ENCODE measurements around the gene MYBPH.

MYBPH gene

DNA sequence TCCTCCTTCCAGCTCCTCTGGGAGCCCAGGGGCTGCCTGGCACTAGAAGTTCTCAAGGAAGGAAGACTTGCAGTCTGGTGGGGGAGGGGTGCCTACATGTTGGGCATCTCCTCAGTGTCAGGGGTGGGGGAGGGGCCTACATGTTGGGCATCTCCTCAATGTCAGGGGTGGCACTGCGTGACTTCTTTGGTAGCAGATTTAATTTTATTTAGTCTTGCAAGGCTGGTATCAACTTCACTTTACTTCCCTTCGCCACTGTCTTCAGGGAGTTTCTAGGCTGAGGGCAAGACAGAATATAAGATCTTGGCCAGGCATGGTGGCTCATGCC is 29.6 kb downstream of the MYBPH start:
- no peak for FAIRE-seq

DNA sequence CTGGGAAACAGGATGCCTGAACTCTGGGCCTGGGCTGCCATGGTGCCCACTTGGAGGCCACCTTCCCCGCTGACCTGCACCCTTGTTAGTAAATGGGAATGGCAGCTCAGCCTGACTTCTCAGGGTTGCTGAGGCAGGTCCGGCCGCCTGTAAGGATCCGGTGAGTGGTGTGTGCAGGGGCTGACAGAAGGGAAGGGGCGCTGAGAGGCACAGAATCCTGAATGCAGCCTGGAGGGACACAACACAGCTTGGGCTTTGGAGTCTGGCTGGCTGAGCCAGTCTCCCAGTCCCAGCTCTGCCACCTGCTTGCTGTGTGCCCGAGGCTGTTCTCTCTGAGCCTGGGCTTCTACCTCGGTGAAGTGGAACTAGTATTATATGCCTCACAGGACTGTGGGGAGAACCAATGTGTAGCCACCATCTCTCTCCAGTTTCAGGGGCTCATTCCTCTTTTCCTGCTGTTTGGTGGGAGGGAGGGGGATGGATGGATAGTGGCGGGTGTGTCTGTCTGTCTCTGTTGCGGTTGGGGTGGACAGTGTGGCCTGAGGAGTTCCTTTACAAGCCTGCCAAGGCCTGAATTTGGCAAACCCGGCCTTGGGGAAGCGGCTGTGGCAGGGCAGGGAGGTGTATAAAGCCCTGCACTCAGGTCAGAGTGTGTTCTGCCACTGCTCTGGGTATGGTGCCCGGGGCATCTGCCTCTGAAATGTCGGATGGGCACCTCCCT is 30.1 kb downstream of the MYBPH start:
- no peak for FAIRE-seq

DNA sequence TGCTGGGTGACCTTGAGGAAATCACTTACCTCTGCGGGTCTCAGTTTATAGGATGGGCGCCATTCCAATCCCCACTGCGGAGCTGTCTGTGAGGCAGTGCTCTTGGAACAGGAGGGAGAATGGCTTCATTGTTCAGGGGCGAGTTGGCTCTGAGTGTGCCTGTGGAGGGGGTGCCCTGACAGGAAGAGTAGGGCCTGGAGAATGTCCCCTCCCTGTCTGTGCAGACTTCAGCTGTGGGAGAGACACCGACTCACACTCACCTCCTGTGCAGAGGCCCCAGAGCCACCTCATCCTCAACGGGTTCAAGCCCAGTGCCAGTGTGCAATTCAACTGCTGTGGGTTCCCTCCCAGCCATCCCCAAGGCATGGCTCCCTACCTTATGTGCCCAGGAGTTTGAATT is 31.0 kb downstream of the MYBPH start:
- FAIRE-seq, result no peak

DNA sequence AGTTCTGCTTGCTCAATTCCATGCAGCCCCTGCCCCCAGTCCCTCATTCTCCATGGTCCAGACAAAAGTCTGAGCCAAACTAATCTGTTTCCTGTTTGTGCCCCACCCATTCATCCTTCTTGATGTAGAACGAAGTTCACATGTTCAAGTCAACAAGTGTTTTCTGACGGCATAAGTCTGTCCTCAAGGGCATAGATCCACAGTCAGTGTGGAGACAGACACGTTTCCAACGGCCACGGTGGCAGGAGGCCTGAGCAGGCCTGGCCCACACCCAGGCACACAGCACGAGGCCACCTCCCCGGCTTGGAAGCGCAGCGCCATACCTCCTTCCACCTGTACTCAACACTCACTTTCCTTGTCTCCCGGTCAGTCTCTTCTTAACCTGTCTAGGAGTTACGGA is 32.0 kb downstream of the MYBPH start:
- FAIRE-seq, result no peak

DNA sequence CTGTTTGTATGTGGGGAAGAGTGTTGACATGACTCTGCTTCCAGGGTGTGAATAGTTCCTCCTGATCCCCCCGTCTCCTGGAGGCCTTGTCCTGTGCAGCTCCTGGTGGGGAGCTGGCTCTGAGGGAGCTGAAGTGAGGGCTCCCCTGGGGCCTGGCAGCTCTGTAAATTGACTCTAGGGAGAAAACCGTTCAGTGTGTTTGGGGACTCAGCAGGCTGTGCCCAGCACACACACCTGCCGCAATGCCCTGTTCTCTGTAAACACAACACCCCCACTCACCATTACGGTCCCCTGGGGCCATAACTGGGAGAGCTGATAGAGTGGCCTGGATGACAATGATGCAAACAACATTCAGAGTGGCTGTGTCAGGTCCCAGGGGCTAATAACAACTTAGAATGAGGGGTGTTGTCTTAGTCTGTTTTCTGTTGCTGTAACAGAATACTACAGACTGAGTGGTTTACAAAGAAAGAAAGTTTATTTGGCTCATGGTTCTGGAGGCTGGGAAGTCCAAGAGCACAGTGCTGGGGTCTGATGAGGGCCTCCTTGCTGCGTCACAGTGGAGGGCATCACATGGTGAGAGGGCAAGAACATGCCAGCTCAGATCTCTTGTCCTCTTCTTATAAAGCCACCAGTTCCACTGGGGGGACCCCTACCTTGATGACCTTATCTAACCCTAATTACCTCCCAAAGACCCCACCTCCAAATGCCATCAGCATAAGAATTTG is 32.8 kb downstream of the MYBPH start:
- no peak for FAIRE-seq

DNA sequence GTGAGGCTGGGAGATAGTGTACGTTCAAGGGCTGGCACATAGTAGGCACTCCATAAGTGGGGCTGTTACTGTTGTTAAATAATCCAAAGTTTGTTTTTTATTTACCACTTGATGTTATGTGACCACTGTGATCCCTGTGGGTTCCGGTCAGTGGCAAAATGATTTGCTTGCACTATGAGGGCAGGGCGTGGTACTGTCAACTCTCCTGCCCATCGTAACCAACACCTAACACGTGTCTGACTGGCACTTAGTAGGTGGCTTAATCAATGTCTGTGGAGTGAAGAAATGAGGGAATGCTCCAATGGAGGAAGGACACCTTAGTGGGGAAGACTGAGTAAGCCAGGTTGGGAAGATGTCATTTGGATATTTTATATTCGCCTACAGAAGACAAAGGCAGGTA is 33.5 kb downstream of the MYBPH start:
- FAIRE-seq, result no peak

DNA sequence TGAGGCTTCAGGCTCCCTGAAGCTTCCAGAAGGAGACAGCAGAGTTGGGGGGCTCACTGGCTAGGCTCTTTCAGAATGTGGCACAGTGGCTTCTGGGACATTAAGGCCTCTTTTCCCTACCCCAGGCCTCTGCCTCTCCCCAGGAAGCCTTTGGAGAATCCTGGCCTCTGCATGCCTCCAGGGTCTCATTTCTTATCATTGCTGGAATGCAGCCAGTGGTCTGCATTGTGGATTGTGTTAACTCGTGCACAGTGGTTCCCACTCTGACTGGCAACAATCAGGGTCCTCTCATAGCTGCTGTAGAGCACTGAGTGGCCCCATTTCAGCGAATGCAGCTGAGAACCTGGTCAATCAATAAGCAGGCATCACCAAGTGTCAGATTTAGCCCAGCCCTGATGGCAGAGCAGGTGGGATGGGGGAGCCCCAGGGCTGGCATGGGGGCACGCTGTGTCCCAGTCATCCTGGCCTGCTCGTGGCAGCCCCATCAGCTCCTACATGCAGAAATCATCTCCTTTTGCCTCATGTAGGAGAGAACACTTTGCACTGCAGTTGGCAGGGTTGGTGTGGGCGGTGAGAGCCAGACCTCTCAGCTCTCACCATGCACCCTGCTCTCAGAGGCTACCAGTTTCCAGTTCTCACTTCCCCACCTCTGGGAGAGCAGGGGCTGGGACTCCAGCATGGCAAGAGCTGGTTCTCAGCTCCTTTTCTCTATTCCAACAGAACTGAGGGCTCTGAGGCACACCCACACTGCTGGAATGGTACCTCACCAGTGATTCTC is 34.7 kb downstream of the MYBPH start:
- FAIRE-seq, result no peak

DNA sequence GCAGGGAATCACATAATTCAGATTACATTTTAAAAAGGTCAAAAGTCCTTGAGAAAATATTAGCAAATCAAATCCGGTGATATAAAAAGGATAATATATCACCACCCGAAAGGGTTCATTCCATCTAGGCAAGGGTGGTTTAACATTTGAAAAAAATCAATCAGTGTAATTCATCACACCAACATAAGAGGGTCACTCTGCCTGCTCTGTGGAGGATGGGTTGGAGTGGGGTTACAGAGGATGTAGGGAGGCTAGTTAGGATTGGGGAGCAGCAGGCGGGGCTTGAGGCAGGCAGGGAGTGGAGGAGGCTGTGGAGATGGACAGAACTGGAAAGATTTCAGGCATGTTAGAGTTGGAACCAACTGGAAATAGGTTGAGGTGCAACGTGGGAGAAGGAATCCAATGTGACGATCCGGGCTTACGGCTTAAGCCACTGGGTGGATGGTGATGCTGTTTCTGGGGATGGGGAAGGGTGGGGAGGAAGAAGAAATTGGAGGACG is 35.6 kb downstream of the MYBPH start:
- no peak for FAIRE-seq

DNA sequence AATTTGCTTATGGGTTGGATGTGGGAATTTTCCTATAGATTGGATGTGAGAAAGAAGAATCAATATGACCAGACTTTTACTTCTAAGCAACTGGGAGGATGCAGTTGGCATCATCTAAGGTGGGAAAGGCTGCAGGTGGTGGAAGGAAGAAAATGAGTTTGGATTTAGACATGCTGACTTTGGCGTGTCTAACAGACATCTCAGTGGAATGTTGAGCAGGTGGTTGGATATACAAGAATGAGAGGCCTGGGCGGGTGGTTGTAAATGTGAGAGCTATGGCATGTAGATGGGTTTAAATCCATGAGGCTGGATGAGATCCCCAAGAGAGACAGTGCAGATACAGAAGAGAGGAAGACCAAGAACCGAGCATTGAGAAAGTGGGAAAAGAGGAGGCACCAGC is 37.6 kb downstream of the MYBPH start:
- no peak for FAIRE-seq

DNA sequence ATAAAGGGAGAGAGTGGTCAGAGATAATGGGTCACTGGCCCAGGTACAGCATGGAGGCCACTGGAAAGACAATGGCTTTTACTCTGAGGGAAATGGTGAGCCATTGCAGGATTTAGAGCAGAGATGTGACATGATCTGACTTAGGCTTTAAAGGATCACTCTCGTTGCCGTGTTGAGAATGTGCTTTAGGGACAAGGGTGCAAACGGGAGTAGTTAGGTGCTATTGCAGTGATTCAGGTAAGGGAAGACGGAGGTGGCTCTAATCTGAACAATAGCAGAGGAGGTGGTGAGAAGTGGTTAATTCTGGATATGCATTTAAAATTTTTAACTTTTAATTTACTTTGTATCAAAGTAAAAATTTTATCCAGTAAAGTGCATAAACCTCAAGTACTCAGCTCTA is 38.3 kb downstream of the MYBPH start:
- FAIRE-seq, result no peak

DNA sequence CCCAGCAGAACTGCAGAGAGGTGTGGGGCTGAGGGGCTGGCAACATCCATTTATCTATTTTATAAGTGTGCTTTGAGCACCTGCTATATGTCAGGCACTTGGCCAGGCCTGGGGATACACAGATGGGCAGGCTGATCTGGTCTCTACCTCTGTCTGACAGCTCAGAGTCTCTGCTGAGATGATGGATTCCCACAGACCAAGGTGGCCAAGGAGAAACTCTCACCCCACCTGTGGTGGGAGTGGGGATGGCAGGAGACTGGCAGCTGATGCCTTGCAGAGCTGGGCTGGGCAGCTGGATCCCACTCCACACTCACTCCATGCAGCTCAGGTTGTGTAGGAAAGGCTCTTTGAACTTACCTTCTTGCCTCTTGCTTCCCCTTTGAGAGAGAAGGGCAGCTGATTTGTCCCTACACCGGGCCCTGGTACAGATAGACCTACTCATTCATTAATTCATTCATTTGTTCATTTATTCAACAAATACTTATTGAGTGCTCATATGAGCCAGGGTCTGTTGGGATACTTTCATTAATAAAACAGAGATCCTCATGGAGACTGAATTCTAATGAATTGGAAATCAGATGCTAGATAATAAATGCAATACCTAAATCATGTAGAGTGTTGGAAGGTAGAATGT is 39.1 kb downstream of the MYBPH start:
- no peak for FAIRE-seq

DNA sequence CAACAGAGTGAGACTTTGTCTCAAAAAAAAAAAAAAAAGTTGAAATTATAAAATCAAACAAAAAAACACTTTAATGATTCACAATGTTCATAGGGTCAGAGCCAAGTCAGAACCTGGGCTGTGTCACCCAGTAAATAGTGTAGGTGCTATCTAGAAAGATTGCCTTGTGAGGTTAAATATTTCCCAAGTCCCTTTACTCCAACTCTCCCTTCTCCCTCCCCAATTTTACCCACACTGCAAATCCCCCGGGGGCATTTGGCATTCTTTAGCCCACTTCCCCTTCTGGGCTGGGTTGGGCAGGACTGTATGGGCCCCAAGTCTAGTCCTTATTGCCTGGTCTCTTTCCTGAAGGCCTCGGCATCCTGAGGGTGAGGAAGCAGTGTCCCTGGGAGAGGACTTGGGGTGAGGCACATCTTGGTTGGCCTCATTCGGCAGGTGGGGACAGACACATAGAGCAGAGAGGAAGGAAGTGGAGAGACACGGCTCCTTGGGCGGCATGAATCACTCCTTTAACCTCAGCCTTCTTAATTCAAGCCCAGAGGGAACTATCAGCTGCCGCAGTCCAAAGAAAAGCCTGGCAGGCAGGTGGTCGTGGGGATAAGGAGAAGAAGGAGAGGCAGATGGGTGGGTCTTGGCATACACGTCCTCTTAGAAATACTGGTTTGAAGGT is 39.9 kb downstream of the MYBPH start:
- FAIRE-seq, result no peak

DNA sequence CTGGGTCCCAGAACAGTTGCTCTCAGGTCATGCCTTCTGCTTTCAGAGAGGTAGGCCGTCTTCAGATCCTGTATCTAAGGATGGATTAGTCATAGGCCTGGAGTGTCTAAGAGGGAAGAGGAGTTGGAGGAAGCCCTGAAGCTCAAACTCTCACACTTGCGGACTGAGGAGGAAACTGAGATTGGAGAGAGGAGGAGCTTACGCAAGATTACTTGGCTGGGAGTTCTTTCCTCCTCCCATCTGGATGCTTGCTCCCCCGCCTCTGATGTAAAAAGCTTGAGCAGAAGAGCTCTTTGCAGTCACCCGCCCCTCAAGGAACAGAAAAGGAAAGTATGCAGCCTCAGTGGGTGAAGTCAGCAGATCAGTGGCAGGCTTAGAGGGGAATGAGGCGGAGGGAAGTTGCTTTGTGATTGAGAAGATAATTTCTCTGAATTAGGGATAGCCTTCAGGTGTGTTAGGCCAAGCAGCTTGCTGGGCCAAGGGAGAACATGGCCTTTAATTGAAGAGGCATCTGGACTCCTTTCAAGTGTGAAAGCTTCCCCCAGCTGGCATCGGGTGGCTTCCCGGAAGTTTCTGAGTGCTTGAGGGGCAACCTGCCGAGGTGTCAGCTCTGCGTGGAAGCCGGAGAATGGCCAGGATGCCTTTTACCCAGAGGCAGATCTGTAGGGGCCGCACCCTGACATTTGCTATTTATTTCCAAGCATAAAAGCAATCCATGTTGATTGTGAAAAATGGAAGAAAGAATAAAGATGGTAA is 41.5 kb downstream of the MYBPH start:
- no peak for FAIRE-seq

DNA sequence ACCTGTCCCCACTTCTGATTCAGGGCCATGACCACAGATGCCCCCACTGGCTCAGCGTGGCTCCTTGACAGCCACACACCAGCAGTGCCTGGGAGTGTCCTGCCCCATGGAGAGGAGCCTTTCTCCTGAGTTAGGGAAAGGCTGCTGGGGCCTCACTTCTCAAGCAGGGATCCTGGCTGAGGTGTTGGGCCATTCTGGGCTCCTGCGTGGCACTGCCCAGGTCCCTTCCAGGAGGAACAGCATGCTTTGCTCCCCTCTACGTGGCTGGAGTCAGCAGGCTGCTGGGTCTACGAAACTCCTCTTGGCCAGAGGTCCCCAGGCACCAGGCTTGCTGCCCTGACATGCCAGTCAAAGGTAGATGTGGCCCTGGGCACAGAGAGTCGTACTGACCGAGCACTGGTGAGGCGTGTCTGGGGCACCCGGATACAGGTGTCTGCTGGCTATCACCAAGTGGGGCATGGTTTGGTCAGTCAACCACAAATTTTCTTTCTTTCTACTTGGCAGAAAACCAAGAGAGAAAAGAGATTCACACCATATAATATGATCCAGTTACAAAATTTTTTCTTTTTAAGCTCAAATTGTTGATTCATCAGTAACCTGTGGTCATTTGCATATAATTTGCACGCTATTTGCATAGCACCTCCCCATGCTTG is 44.0 kb downstream of the MYBPH start:
- FAIRE-seq, result no peak

DNA sequence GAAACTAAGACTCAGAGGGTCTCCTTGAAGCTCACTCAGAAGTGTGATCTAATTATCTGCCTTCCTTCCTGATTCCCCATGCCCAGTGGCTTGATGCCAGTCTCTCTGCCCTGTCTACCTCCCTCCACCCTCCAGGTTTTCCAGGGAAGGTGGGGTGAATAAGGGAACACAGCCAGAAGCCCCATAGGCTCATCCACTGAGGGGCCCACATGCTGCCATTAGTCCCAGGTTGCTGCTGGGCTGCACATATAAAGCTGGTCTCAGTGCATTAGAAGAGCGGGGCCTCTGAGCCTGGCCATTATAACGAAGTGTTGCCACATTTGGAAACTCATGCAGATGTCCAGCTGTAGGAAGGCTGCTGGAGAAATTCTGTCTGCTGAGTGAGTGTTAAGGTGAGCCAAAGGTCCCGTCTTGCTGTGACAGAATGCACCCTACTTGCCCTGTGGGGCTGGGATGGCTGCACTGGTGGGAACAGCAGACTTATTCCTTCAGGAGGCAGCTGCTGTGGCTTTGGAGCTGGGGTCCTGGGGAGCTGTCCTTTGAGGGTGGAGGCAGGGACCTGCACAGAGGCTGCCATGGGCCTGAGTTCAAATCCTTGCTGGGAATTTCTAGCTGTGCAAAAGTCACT is 45.2 kb downstream of the MYBPH start:
- no peak for FAIRE-seq

DNA sequence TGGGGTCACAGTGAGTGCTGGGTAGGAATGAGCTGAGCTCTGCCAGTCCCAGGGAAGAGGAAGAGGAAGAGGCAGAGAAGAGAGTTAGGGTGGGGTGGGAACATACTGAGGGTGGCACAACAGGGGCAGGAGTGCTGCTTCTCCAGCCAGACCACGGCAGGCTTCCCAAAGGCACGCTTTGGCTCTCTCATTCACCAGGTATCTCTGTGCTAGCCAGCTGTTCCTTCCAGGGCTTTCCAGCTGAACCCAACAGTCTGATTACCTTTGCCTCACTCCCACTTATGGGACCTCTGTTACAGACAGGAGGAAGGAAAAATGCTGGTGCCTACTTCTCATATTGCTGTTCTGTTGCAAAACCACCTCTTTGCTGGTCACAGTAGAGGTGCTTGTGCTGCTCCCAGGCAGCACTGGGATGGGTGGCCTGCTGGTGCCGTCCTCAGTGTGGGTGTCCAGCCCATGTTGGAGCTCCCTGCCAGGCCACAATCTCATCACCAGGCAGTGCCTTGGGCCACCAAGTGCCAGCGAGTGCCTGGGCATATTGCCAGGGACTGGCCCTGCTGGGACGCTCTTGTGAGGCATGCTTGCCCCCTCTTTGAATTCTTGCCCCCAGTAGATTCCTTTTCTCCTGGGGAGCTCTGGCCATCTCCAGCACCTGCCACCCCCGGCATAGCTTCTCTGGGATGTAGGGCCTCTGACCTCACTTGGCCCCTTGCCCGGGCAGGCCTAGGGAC is 46.0 kb downstream of the MYBPH start:
- no peak for FAIRE-seq

DNA sequence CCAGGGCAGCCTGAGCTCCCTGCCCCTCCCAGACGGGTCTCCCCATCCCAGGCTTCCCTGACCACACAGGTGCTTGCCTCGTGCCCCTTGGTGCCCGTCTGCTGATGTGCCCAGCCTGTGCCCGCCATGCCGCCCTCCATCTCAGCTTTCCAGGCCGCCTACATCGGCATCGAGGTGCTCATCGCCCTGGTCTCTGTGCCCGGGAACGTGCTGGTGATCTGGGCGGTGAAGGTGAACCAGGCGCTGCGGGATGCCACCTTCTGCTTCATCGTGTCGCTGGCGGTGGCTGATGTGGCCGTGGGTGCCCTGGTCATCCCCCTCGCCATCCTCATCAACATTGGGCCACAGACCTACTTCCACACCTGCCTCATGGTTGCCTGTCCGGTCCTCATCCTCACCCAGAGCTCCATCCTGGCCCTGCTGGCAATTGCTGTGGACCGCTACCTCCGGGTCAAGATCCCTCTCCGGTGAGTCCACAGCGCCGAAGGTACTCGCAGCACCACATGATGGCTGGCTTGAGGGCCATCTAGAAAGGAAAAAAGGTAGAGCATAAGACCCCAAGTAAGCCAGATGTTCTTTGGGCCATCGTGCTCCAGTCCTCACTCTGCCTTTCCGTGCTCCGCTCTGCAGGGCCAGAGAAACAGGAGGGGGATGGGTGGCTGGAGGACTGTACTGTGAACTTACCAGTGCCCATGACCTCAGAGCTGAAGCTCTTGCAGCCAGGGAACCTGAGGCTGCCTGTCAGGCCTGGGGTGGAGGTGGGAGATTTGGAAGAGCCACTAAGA is 46.7 kb downstream of the MYBPH start:
- no peak for FAIRE-seq

DNA sequence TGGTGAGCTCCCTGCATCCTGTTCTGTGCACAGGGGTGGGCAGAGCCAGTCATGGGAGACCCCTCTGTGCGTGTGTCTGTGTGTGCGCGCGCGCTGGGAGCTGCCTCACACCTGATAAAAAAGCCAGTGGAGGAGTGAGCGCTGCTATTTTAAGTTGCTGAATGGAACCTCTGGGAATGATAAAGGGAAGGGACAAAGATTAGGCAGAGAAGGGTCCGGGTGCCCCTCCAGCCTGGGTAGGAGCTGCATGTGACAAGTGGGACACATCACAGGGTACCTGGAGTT is 47.3 kb downstream of the MYBPH start:
- no peak for FAIRE-seq

DNA sequence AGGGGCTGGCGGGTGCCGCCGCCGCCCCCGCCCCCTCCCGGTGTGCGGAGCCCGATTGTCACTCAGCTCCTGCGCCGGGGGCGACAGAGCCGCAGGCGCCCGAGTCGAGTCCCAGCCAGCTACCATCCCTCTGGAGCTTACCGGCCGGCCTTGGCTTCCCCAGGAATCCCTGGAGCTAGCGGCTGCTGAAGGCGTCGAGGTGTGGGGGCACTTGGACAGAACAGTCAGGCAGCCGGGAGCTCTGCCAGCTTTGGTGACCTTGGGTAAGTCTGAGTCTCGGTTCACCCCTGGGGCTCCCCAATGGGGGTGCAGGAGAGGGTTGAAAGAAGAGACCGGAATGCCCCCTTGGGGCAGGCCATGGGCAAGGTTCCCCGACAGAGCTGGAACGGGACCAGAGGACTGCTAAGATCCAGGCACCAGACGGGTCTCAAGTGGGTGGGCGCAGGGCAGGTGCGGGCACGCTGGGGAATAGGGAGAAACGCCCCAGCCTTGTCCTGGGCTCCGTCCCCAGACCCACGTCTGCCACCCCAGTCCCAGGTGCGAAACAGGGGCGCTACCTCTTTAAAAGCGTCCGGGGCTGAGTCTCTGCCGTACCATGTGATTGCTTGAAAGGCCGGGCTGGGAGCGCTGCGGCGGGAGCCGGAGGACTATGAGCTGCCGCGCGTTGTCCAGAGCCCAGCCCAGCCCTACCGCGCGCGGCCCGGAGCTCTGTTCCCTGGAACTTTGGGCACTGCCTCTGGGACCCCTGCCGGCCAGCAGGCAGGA is 47.8 kb downstream of the MYBPH start, which contains the start of gene ADORA1:
Gene ADORA1, plus strand, starts transcription at position 61 of the 765 bp plus-strand sequence. CDS start 1,116 bp downstream, outside the sequence.
- FAIRE-seq, result no peak

Data from colon (tissue), 2 donors.